AG08395 (cell line): ENCODE results near the gene TACC2.

Experiments
- DNase-seq: peaks from one replicate; pipeline ENCODE4 v3.0.0; 2012; ENCODE audit warnings: mixed read lengths, low spot score

The TACC2 gene

DNA sequence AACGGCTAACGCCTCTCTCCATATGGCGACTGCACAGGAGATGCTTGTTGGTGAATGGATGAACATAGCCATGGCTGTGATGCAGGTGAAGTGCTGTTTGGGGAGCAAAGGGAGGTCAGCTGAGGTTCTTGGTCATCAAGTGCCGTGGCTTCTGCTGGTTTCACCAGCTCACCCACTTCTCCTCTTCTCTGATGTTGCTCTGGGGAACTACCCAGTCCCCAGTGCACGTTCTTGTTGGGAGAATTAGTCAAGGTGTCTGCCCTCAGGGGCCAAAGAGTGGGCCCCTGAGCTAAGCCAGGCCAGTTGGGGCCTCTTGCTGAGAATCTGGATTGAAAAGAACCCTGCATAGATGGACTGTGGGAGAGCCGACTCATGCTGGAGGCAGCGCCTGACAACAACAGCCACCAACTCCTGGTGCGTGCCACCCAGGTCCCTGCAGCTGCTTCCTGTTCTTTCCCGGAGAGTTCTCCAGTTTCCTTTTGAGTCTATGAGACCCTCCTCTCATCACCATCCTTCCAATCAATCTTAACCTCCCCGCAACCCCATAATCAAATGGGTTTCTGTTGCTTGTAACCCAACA, 285.1 kb downstream of the TACC2 start:
- DNase-seq = no peak

DNA sequence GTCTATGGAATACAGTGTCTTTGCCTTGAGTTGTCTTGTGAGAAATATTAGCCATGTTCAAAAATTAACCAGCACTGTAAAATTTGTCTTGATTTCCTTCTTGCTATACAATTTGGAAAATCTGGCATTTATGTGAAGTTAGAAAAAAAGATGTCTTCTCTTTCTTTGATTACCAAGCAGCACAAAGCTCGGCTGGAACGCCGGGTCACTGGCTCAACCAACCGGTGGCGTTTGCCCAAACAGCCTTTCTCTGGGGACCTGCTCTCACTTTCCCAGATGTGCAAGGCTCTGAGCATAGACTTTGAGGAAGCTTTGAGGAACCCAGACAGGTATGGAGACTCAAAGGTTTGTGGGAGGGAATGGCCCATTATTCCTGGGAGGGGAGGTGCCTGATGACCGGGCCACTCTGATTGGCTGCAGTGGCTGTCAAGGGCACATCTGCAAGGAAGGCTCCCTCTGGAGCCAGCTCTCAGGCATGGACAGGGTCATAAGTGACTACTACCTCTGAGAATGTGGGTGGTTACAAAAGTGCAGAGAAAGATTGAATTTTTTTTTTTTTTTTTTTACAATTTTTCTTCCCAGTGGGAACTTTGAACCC, 287.7 kb downstream of the TACC2 start:
- no peak for DNase-seq

DNA sequence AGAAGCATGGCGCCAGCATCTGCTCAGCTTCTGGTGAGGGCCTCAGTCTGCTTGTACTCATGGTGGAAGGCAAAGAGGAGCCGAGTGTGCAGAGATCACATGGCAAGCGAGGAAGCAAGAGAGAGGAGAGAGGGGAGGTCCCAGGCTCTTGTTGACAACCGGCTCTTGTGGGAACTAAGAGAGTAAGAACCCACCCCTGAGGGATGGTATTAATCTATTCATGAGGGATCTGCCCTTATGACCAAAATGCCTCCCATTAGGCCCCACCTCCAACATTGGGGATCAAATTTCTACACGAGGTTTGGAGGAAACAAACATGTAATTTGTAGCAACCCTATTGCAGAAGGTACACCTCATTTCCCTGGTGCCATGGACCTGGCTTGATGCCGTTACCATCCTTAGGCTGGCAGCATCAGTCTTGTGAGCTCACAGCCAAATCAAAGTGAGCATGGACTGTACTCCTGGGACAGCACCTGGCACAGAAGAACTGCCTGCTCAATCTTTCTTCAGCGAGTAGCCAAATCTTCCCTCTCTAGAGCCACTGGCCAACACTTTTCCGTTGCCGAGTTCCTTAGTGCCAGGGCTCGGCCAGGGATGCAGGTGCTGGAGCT, 288.7 kb downstream of the TACC2 start:
- DNase-seq = no peak

DNA sequence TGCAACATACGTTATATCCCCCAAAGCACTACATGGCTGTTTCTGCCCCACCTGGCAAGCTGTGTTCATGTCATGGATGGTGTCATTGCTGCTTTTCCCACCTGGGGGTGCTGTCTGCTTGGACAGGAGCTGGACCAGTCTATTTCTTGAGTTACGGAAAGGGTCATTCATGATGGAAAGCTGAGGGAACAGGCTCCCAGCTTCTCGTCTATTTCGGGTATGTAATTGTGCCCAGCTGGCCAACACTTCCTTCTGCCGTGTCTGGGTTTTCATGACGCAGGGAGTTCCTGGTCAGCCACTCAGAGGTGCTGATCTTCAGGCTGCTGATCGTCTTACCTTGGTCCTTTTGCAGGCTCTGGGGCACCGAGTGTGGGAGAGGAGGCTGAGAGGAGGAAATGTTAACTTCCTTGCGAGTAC, 290.8 kb downstream of the TACC2 start:
- DNase-seq = peak; percentile 51

DNA sequence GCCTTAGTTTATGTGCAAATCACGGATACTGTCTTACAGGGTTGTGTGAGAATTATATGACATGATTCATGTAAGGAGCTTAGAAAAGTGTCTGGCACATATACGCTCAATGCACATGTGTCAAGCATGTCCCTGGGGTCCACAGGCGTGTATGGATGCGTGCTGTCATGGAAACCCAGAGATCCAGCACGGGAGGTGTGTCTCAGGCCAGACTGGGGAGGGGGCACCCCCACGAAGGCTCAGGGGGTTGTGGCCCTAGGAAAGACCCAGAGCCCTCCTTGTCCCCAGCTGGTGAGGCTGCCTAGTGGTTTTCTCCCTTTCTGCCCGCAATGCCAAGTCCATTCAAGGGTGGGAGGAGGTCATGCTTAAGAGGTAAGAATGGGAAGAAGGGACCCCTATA, 291.2 kb downstream of the TACC2 start:
- DNase-seq = no peak

DNA sequence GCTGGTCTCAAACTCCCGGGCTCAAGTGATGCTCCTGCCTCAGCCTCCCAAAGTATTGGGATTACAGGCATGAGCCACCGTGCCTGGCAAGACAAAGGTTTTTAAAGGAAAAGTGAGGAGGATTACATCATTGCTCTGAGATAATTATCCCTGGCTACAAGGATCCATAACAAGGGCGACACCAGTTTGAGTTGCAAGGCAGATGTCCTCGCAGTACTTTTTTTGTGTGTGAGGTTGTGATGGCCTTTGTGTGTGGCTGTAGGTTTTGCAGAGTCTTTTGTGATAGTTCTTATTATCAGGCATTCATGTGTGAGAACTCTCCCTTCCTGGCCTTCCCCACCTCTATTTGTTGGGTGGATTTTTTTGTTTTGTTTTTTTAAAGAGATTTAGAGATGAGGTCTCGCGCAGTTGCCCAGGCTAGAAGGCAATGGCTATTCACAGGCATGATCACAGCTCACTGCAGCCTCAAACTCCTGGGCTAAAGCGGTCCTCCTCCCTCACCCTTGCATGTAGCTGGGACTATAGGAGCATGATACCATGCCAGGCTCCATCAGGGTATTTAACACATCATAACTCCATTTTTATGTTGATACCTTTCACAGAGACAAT, 292.2 kb downstream of the TACC2 start:
- no peak for DNase-seq

DNA sequence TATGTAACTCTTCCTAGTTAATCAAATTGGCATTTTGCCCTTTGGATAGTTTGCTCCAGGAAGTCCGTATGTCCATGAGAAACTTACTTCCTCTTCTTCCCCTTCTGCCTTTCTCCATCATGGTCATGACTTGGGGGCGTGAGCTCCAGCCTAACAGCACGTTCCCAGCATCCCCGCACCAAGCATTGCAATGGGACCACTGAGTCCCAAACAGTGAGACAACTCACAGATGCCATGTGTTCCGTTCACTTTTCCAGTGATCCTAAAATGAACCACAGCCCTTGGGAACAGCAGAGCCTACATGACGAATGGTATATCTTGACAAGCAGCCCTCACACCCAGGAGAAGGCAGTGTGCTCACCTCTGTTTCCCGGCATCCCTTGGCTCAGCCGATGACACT, 292.8 kb downstream of the TACC2 start:
- no peak for DNase-seq

DNA sequence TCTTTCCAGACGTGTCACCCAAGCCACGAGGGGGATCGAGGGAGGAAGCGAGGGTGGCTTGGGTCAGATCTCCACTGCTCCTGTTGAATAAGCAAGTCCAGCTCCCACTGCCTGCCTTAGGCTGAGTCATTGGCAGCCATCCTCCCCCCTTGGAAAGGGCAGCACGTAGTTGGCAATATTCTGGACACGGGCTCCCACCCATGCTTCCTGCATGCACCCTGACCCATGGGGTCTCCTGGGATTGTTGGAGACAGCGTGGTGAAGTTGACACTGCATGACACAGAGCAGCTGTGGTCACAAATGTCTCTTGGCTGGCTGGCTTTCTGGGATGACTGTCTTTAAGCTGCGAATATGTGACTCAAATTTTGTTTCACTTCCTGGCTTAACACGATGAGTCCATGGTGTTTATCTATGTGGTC, 293.3 kb downstream of the TACC2 start:
- peak; percentile 22 for DNase-seq

DNA sequence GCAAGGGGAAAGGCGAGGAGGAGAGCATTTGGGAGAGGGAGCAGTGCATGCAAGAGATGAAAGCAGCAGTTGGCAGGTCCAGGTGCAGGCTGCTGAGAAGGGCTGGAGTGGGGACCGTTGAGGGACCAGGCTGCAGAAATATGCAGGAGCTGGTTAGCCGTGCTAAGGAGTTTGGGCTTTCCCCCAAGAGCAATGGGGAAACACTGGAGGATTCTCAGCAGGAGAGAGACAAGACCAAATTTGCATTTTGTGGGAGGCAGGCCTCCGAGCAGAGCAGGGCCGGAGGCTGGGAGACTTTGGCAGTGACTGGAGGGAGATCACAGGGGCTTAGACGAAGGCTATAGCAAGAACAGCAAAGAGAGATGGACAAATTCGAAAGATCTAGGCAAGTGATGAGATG, 293.9 kb downstream of the TACC2 start:
- DNase-seq = no peak

DNA sequence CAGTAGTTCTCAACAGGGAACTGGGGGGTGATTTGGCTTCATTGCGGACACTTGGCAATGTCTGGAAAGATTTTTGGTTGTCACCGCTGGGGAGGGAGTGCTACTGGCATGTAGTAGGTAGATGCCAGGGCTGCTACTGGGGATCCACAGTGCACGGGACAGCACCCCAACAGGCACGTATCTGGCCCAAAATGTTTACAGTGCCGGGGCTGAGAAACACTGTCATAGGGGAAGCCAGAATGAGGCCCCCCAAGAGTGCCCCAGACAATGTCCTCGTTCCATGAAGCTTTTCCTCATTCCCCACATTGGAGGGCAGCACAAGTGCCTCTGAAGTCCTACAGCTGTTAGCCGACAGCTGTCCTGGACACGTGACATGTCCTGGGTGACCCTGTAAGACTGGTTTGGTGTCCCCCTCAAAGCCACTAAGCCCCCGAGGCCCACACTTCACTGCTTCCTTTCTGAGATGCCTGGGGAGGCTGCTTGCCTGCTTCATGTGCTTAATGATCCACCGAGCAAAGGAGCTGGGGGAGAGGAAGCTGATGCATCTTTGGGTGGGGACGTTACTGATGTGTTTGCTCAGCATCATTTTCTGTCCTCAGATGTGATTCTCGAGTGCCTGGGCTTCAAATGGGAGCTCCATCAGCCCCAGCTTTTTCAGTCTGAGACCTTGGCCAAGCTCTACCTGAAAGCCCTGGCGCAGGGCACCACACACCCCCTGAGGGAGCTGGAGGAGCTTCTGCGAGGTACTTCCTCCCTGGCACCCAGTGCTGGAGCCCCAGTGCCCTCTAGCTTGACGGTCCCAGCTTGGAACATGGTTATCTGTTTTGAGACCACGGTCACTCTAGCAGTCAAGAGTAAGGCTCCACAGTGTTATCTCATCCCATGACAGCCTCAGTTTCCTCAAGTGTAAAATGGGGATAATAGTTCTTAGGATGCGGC, 296.8 kb downstream of the TACC2 start:
- DNase-seq = no peak

DNA sequence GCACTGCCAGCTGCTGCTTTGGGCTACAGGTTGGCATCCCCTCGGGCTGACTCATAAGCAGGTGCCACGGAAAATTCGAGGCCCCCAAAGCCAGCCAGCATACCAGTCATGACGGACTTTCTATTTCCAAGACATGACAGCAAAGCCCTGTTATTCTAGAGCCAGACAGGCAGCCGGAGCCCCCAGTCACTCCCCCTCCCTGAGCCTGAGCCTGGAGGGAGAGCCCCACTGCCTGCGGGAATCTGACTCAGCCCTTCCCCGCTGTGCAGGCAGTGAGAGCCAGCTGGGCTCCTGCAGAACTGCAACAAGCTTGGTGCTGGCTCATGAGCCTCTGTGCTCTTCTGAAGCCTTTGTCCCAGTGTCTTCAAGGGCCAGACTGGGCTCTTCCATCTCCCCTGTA, 297.9 kb downstream of the TACC2 start:
- peak; percentile 66 for DNase-seq

DNA sequence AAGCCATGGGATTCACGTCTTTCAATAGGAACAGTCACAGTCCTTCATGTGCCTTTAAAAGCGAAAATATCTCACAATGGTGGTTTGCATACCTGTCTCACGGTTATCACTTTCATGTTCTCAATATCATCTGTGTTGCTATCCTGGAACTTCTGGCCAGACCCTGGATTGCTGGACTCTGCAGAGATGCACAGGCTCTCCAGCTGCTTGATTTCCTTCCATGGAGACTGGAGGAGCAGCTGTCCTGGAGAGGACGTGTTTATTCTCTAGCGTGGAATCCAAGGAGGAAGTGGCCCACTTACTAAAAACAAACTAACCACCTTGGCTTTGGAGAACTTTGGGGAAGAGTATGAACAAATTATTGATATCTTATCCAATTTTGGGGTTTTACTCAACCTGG, 298.6 kb downstream of the TACC2 start:
- no peak for DNase-seq

DNA sequence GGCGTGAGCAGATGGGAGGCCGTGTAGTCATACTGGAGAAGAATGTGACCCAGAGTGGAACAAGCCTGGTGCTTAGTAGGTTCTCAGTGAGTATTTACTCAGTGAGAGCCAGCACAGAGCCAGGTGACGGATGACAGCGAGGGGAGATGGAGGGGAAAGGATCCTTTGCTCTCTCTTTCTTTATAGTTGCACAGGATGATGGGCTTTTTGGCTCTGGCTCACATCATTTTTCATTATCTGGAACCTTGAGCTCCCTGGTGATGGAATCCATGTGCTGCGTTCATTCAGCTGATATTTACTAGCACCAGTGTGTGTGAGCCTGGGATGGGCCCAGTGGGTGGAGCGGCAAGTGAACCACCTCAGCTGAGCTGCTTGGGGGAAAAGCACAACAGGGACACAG, 299.3 kb downstream of the TACC2 start:
- DNase-seq = no peak

DNA sequence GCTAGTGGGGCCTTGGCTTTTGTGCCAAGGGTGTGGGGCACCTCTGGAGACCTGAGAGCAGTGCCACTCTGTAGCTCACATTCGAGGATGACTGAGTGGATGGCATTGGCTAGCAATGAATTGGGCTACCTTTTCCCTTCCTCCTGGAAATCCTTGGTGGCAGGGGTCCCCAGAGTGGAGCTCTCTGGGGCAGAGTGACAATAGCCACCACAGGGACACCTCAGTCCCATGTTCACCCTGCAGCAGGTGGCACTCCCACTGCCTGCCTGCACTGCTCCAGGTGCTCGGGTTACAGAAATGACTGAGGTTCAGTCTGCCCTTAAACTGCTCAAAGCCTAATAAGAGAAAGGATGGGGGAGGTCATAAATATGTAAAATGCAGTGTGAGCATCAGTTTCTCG, 300.0 kb downstream of the TACC2 start:
- DNase-seq = no peak

DNA sequence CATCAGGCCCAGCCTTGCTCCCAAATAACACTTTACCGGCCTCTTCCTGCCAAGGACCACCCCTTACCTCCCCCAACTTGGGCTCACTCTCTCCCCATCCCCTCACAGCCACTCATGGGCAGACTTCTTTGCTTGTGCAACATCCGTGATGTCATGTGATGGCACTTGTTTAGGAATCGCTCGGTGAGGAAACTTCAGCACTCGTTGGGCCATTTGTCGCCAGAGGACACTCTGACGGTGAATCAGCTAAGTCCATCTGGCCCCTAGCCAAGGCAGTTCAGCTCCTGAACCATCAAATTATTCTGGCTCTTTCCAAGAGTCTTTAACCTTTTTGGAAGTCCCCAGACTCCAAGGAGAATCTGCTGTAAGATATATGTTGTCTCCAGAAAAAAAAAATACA, 301.4 kb downstream of the TACC2 start:
- no peak for DNase-seq

DNA sequence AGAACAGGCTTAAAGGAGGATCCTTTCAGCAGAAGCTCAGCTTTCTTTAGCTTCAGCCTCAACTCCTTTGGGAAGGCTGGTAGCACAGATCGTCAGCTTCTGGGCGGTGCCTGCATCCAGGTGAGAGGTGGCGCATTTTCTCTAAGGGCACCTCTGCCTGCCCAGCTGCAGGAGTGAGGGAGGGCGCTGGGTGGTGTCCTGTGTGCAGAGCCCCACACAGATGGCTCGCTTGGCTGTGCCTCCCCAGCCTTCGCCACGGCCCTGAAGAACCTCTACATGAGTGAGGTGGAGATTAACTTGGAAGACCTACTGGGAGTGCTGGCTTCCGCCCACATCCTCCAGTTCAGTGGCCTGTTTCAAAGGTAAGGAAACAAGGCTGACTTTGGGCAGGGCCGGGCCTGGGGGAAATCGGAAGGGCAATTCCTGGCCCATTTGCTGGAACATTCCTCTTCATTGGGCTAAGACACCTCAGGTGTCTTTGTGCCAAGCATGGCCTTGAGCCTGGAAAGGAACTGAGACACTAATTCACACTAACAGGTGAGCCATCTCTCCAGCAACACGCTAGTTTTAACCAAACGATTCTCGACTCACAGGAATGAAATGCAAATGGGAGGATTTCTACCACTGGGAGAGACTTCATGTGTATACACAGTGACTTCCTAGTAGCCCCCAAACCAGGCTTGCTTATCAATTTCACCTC, 302.0 kb downstream of the TACC2 start:
- DNase-seq = no peak

DNA sequence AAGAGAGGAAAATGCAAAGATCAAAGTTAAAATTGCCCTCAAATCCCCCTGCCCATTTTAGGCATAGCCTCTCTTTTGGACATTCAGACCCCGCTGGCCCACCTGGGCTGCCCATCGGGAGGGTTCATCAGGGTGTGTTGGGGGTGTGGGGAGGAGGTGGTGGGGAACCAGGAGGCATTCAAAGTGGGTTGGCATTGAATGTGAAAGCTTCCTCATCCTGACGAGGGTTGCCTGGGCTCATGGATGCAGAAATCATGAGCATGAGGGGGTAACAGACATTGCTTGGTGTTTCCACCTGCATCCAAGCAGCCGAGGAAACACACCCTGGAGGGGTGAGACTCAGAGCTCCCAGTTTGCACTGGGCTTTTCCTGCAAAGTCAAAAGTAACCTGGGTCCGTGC, 302.8 kb downstream of the TACC2 start:
- no peak for DNase-seq

DNA sequence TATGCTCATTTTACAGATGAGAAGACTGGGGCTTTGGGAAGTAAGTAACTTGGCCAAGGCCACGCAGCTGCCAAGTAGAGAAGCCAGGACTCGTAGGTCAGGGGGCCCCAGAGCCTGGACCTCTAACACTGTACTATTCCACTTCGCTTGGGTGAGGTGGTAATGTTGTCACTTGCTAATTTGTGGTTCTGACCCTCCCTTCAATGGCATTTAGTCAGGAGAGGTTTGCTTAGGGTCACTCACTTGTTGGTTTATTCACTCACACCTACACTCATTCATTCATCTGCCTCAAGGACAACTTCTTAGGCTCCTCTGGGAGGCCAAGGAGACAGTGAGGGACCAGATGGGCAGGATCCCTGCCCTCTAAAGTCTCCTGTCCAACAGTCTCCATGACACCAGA, 303.4 kb downstream of the TACC2 start:
- no peak for DNase-seq

DNA sequence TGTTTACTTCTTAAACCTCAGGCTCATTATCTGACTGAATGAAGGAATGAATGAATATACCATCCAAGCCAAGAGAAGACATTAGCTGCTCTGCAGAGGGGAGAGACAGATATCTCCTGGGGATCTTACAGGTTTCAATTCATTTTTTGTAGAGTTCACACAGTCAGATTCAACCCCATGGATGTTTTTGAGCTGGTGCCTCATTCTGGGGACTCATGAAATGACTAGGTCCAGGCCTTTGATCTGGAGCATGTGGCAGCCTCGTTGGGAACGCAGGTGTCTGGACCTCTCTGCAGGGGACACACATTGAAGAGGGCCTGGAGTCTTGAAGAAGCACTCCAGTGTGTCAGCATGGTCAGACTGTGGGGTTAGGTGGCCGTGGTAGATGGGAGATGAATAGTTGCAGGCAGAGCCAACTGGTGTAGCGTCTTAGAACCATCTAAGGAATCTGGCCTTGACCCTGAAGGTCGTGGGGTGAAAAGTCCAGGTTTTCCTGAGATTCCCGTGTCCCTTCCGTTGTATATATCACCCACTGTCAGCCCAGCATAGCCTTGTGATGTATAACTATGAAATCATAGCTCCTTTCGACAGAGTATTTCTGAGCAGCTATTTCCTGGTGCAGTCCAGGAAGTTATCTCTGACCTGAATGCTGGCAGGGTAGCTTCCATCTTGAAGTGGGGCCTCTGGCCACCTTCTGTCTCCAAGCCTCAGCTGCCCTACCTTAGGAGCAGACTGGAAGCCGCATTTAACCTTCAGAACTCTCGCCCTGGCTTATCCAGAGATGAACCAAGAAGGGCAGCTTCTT, 304.4 kb downstream of the TACC2 start:
- DNase-seq = no peak

DNA sequence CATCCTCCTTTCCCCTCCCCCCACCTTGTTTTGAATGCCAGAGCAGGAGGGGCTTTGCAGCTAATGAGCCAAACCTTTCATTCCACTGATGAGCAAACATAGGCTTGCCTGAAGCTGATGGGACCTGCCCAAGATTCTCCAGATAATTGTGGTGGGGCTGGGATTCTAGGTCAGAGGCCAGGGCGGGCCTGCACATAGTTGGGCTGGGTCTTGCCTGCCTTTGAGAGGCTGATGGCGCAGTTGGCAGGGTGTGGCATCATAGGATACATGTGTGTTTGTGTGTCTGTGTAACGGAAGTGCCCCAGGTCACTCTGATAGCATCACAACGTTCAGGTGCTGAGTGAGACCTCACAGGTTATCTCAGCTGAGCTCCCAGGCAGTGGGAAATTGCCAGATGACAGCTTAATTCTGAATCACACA, 305.0 kb downstream of the TACC2 start:
- no peak for DNase-seq
